DMS79 (cell line): ENCODE measurements around the gene CTNND2.

Experiments
- DNase-seq: peaks from one replicate; lab custom pipeline; 2025; lab: John Stamatoyannopoulos, UW

CTNND2 gene

GRCh38 chr5:11172484-11172883, 731.8 kb downstream of the CTNND2 start:
- no peak for DNase-seq

- no peak for DNase-seq
Observed at GRCh38 chr5:11171236-11171635, 733.0 kb downstream of the CTNND2 start.

- DNase-seq: no peak
Observed at GRCh38 chr5:11166923-11167322, 737.3 kb downstream of the CTNND2 start.

- no peak for DNase-seq
Observed at GRCh38 chr5:11164531-11165294, 739.5 kb downstream of the CTNND2 start.

- DNase-seq: no peak
Observed at GRCh38 chr5:11157132-11157531, 747.1 kb downstream of the CTNND2 start.

GRCh38 chr5:11153670-11154382, 750.4 kb downstream of the CTNND2 start:
- DNase-seq: no peak

GRCh38 chr5:11152368-11152767, 751.9 kb downstream of the CTNND2 start:
- DNase-seq: no peak

GRCh38 chr5:11150976-11151375, 753.3 kb downstream of the CTNND2 start:
- DNase-seq: no peak

DNA sequence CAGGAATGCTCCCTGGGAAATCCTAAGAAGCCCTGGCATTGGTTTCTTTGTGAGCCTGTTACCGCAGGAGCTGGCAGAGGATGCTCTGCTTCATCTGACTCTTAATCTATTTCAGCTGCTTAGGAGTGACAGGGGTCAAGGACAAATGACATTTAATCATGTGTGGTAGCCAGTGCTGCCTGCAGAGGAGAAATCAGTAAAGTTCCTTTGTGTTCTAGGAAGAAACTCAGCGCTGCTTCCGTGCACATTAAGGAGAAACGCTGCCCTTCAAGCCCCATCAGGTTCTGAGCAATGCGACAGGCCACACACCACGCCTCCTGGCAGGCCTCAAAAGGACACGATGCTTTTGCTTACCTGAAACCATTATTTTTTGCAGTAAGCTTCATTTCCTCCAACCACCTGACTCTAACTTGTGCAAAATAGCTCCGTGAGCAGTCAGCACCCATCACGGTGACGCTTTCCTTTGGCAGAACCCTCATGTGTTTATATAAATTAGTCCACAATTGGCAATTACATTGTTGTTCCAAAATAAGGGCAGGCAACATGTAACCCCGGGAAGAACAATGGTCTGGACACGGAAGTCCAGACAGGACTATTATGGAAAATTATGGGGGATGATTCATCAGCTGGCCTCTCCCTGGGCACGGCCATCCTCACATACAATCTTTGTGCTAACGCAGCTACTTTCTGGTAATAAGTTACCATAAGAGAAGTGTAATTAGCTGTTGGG, 755.3 kb downstream of the CTNND2 start:
- DNase-seq: no peak

GRCh38 chr5:11146171-11146570, 758.1 kb downstream of the CTNND2 start:
- DNase-seq: no peak

- DNase-seq: no peak
Observed at GRCh38 chr5:11143456-11144267, 760.6 kb downstream of the CTNND2 start.

- DNase-seq: no peak
Observed at GRCh38 chr5:11139217-11139865, 764.9 kb downstream of the CTNND2 start.

DNA sequence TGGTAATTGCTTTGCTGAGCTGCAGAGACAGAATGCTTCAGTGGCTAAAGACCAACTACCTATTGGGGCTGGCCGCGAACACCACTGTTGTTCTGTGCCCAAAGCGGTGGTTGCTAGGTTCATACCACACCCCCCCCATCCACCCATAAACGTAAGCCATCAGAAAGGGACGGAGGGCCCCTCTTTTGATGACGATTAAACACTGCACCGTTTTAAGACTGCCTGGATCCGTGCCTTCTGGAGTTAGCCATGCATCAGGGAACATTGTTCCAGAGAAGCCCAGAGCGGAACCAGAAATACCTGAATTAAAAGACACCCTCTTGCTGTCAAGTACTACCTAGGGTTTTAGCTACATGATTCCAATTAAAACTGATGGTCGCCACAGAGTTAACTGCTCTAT, 774.1 kb downstream of the CTNND2 start:
- no peak for DNase-seq

DNA sequence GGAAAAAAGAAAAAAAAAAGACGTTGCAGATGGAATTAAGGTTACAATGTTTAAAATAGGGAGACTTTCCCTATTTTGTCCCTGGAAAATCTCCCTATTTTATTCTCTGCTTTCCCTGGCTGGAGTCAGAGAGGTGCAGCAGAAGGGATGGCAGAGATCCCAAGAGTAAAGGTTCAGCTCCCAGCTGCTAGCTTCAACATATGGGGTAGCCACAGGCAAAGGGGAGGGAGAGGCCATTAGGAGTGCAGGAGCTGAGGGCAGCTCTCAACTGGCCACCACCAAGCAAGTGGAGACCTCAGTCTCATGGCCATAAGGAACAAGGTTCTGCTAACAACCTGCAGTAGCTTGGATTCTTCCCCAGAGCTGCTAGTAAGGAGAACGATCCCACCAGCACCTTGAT, 776.2 kb downstream of the CTNND2 start:
- no peak for DNase-seq

DNA sequence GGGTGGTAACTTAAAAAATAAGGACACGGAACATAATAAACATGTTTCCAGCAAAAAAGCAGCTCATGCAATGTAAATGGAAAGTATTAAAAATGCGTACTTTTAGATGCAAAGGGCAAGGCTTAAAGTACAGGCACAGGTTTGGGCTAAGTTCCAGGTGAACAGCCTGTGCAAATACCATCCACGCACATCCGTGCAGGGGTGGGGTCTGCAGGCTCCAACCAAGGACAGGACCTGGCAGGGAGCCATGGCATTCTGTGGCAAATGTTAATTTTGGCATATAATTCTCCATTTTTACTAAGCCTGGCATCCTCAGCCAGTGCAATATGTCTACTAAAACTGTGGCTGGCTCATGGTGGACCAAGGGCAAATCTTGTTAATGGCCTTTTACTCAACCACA, 777.4 kb downstream of the CTNND2 start:
- DNase-seq: no peak

- DNase-seq: no peak
Observed at GRCh38 chr5:11121885-11122284, 782.4 kb downstream of the CTNND2 start.

- no peak for DNase-seq
Observed at GRCh38 chr5:11110128-11110527, 794.1 kb downstream of the CTNND2 start.

- DNase-seq: no peak
Observed at GRCh38 chr5:11105696-11106095, 798.5 kb downstream of the CTNND2 start.

- no peak for DNase-seq
Observed at GRCh38 chr5:11104651-11105112, 799.6 kb downstream of the CTNND2 start.

- no peak for DNase-seq
Observed at GRCh38 chr5:11104210-11104609, 800.0 kb downstream of the CTNND2 start.

GRCh38 chr5:11084111-11084510, 820.1 kb downstream of the CTNND2 start:
- no peak for DNase-seq
